Measurements from ENCODE around the gene LRP1B. TPM values are rescaled to one million over a fixed set of nuclear protein-coding genes. Genes with fewer than 3 reads are reported as not detected.

Gene LRP1B
- total RNA-seq, 4 donors from 2014 or later: 3.6 to 10.1 (median 6.1) TPM

DNA sequence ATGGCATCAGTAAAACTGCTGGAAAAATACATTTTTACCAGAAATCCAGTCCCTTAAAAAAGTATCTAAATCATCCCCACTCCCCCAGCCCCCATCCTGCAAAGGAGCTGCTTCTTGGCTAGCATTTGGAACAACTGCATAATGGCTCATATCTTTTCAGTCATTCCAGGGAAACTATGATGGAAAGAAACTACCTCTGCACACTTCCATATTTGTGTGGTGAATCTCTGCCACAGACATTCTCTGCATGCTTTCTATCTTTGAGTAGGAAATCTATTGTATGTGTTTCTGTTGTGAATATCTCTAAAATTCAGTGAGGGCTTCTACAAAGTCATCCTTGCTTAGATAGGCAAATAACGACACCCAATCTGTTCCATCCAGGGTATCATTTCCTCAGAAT lies 632.3 kb downstream of the LRP1B start:
- TF ChIP-seq, protein P1, sequence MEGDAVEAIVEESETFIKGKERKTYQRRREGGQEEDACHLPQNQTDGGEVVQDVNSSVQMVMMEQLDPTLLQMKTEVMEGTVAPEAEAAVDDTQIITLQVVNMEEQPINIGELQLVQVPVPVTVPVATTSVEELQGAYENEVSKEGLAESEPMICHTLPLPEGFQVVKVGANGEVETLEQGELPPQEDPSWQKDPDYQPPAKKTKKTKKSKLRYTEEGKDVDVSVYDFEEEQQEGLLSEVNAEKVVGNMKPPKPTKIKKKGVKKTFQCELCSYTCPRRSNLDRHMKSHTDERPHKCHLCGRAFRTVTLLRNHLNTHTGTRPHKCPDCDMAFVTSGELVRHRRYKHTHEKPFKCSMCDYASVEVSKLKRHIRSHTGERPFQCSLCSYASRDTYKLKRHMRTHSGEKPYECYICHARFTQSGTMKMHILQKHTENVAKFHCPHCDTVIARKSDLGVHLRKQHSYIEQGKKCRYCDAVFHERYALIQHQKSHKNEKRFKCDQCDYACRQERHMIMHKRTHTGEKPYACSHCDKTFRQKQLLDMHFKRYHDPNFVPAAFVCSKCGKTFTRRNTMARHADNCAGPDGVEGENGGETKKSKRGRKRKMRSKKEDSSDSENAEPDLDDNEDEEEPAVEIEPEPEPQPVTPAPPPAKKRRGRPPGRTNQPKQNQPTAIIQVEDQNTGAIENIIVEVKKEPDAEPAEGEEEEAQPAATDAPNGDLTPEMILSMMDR (IDR thresholded peaks at IDR 0.05): no peak
- DNase-seq (ENCODE audit: low spot score): no peak
- no peak for ATAC-seq (ENCODE audit: low FRiP score)

DNA sequence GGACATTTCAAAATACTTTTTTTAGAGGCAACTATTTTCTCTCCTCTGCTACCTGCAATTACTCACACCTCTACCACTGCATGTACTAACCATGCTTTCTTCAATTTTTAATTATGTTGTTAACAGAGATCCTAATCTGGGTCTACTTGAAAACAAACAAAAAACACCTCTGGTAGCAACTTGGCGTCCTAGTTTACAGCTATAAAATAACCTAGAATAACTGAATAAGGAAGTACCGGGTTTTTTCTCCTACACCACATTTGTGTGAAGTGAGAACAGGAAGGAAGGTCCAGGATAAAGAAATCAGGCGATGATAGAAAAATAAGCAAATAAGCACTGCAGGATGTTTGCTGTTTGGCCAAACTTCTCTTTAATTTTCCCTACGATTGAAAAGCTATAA lies 633.5 kb downstream of the LRP1B start:
- ATAC-seq (ENCODE audit: low FRiP score) (no peak), DNase-seq (ENCODE audit: low spot score) (no peak)
- TF ChIP-seq, protein P1 (IDR thresholded peaks at IDR 0.05): no peak

DNA sequence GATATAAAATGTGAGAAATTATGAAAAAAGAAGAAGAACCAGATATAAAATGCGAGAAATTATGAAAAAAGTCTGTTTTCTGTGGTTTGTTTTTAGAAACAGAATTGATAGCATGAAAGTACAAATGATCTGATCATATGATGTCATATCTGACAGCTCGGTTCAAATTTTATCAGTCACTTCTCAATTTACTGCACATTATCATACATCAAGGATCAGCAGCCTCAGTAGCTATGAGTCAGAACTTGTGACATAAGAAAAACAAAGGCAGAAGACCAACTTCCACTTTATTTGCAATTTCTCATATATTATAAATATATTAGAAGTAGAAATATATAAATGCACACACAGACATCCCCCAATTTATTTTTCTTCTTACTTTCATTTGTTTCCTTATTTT lies 634.0 kb downstream of the LRP1B start:
- ATAC-seq (ENCODE audit: low FRiP score) (no peak), DNase-seq (ENCODE audit: low spot score) (no peak)
- TF ChIP-seq, protein P1 (IDR thresholded peaks at IDR 0.05): no peak

DNA sequence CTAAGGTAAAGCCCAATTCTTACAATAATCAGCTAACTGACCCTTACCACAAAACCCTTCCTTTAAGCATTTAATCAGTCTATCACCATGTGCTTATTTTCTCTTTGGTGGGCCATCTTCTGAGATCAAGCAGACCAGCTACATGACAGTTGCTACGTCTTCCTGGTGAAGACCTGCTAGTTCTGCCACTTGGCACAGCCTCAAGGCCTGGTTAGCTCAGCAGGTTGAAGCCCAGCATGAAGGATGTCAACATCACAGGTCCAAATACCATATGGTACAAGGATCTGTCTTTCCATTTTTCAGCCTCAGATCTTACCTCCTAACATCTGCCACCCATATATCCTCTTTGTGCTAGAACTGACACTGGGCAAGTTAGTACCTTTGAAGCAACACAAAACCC lies 636.9 kb downstream of the LRP1B start:
- ATAC-seq (ENCODE audit: low FRiP score) (no peak), DNase-seq (ENCODE audit: low spot score) (no peak)
- TF ChIP-seq, protein P1 (IDR thresholded peaks at IDR 0.05): no peak

DNA sequence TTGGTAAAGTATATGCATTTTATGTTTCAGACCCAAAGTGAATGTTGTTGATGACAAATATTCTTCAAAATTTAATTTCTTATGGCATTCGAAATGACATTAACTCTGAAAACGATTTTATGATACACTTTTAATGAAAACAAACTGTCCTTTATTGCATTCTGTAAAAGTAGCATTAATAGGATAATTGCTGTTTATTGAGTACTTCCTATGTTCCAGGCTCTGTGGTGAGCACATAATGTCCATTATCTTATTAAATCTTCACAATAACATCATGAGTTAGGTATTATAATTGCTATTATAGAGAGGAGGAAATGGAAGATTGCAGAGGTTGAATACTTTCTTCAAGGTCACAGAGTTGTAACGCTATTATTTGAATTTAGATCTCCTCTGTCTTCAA lies 638.0 kb downstream of the LRP1B start:
- DNase-seq (ENCODE audit: low spot score) (no peak), ATAC-seq (ENCODE audit: low FRiP score) (no peak)
- TF ChIP-seq, protein P1 (IDR thresholded peaks at IDR 0.05): no peak

DNA sequence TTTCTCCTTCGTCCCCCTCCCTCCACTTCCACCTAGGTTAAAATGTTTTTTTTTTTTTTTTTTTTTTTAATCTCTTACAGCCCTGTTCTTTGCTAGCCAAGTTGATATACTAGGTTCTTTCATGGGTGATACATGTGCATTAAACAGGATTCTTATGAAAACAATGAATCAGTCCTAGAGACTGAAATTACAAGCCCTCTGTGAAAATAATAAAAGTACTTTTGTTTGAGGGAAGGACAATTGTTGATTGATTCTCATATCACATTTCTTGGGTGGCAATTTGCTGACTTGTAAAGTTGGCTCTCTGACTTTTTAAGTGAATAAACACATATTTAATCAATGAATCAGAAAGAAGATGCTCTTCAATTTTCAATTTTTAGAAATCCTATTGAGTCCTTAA lies 639.9 kb downstream of the LRP1B start:
- DNase-seq (ENCODE audit: low spot score): no peak
- ATAC-seq (ENCODE audit: low FRiP score): no peak
- TF ChIP-seq, protein P1 (IDR thresholded peaks at IDR 0.05): no peak

DNA sequence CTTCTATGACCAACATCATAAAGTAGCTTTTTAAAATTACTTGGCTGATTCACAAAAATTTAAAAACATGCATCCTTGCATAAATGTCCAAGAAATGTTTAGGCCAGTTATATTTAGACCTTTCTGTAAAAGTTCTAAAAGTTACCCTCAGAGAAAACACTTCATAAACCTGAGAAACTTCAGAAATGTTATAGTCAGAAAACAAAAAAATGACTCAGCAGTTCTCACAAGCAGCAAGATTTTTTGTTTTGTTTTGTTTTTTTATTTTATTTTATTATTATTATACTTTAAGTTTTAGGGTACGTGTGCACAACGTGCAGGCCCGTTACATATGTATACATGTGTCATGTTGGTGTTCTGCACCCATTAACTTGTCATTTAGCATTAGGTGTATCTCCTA lies 648.1 kb downstream of the LRP1B start:
- DNase-seq (ENCODE audit: low spot score) (no peak), ATAC-seq (ENCODE audit: low FRiP score) (no peak)
- TF ChIP-seq, protein P1 (IDR thresholded peaks at IDR 0.05): no peak

Data from omental fat pad (tissue), 4 donors.